Peyer's patch (tissue), 4 donors: ENCODE data around the gene LRRC4B. TPM values are rescaled to one million over a fixed set of nuclear protein-coding genes. Genes with fewer than 3 reads are reported as not detected.

ENCODE experiments used
- DNase-seq, 3 donors: peaks; one replicate each; pipeline ENCODE4 v3.0.0-alpha.2; 2017 to 2019
- H3K27ac ChIP-seq, 4 donors: fragments of 200-600 bp; sonication (generic); one replicate each; pipeline ENCODE4 v1.5.1; 2016 to 2019
- H3K27me3 ChIP-seq, 2 donors: fragments of 200-600 bp; sonication (generic); one replicate each; pipeline ENCODE4 v1.5.1; 2019
- H3K36me3 ChIP-seq, 3 donors: fragments of 200-600 bp; sonication (generic); one replicate each; pipeline ENCODE4 v1.5.1; 2016 to 2019
- H3K4me1 ChIP-seq, 4 donors: fragments of 200-600 bp; sonication (generic); one replicate each; pipeline ENCODE4 v1.5.1; 2016 to 2019
- H3K4me3 ChIP-seq, 4 donors: fragments of 200-600 bp; sonication (generic); 1 replicate in 3 of 4; 2 replicates in 1 of 4; pipeline ENCODE4 v1.5.1; 2016 to 2019; ENCODE audit warnings: mild to moderate bottlenecking in 1 of 4
- H3K9me3 ChIP-seq, 4 donors: fragments of 200-600 bp; sonication (generic); one replicate each; pipeline ENCODE4 v1.5.1; 2016 to 2019; ENCODE audit warnings: mild to moderate bottlenecking in 1 of 4
- CTCF ChIP-seq, 6 experiments: fragments of 450-650 bp in 4 of 6; fragments of 200-600 bp in 2 of 6; sonication (generic) in 1 of 6; IDR thresholded peaks; one replicate each; pipeline ENCODE4 v1.5.1; 2017 to 2019; ENCODE audit warnings: antibody characterized with exemption in 6 of 6, mild to moderate bottlenecking in 3 of 6, moderate library complexity in 1 of 6
- POLR2A ChIP-seq, 2 donors: fragments of 450-650 bp; IDR thresholded peaks; one replicate each; pipeline ENCODE4 v1.5.1; 2017; ENCODE audit warnings: antibody characterized with exemption in 2 of 2, mild to moderate bottlenecking in 2 of 2, moderate library complexity in 2 of 2
- total RNA-seq, 4 donors: library from RNA; depleted of rRNA; stranded (reverse); fragments of >200 nt; gene quantifications; one replicate each; pipeline ENCODE4 v1.1.0, GENCODE V29; 2016

The LRRC4B gene
- total RNA-seq, 4 donors from 2014 or later: 0.35 to 2.0 (median 1.4) TPM

- Histone ChIP-seq H3K27ac (peak overlapping the region in 1 of 4 donors; percentile 66), H3K9me3 (no peaks in the 10 kb centered on the region), H3K4me1 (peaks cover 0 to 8% (median 3%) of the 10 kb centered on the region in 4 donors), H3K36me3 (no peaks in the 10 kb centered on the region), H3K27me3 (no peaks in the 10 kb centered on the region), H3K4me3 (peak overlapping the region in 1 of 4 donors; percentile 91)
- peak in 1 of 3 donors; percentile 54 for DNase-seq
- no peak for TF ChIP-seq POLR2A (IDR thresholded peaks at IDR 0.05)
- no peak for TF ChIP-seq CTCF (IDR thresholded peaks at IDR 0.05)
Measured at GRCh38 chr19:50512112-50512998, 55.9 kb downstream of the LRRC4B start.

GRCh38 chr19:50511069-50511822 lies 57.0 kb downstream of the LRRC4B start, which contains the start of gene JOSD2:
JOSD2 (minus strand) TSS chr19:50511191; CDS start chr19:50510431, 760 bp downstream.
- Histone ChIP-seq H3K9me3 (no peaks in the 10 kb centered on the region), H3K27me3 (no peaks in the 10 kb centered on the region), H3K27ac (peak within 1 kb of the TSS; percentile 66 to 81 (median 76)), H3K4me1 (peaks cover 0 to 8% (median 3%) of the 10 kb centered on the region in 4 donors), H3K36me3 (no peaks in the 10 kb centered on the region), H3K4me3 (peak within 1 kb of the TSS; percentile 47 to 91 (median 72))
- peak; percentile 98 to 100 (median 99) for DNase-seq
- TF ChIP-seq POLR2A (IDR thresholded peaks at IDR 0.05) (peak in 1 of 2 donors; percentile 76), CTCF (IDR thresholded peaks at IDR 0.05) (peak in 1 of 6 experiments; percentile 0)

GRCh38 chr19:50510700-50511068 lies 57.6 kb downstream of the LRRC4B start:
- TF ChIP-seq POLR2A (IDR thresholded peaks at IDR 0.05): peak in 1 of 2 donors; percentile 65
- TF ChIP-seq CTCF (IDR thresholded peaks at IDR 0.05): no peak
- Histone ChIP-seq H3K4me1 (peaks cover 0 to 8% (median 3%) of the 10 kb centered on the region in 4 donors), H3K9me3 (no peaks in the 10 kb centered on the region), H3K4me3 (peak overlapping the region; percentile 47 to 91 (median 72)), H3K36me3 (no peaks in the 10 kb centered on the region), H3K27me3 (no peaks in the 10 kb centered on the region), H3K27ac (peak overlapping the region; percentile 66 to 81 (median 76))
- no peak for DNase-seq

- H3K4me3 ChIP-seq: peak overlapping the region; percentile 47 to 91 (median 72)
- peak in 1 of 3 donors; percentile 51 for DNase-seq
- H3K27ac ChIP-seq: peak overlapping the region in 3 of 4 donors; percentile 66 to 81 (median 74)
Measured at GRCh38 chr19:50510121-50510670, 58.0 kb downstream of the LRRC4B start.

More at GRCh38 chr19:50510121-50510670, 58.0 kb downstream of the LRRC4B start:
- Histone ChIP-seq H3K36me3 (no peaks in the 10 kb centered on the region), H3K9me3 (no peaks in the 10 kb centered on the region), H3K4me1 (peaks cover 0 to 8% (median 3%) of the 10 kb centered on the region in 4 donors), H3K27me3 (no peaks in the 10 kb centered on the region)
- TF ChIP-seq CTCF (IDR thresholded peaks at IDR 0.05) (no peak), POLR2A (IDR thresholded peaks at IDR 0.05) (no peak)
